NCI-H2081 treated with DMSO at 0.1 percent for 48 hours (cell line): Measurements from ENCODE around the gene OR6K2.
"Not testable (repeated sequence)": the region's sequence is repeated elsewhere in the genome, so short reads cannot be mapped to it uniquely, and the experiment has no call there.

Source experiments
- DNase-seq: peaks from one replicate; lab custom pipeline; 2025; lab: John Stamatoyannopoulos, UW

OR6K2 gene

GRCh38 chr1:158700552-158700951, at the start of gene OR6K2:
Gene OR6K2 (minus strand): TSS chr1:158700652. CDS start chr1:158700652, 0 bp downstream.
- no peak for DNase-seq

- no peak for DNase-seq
These were observed 35.4 kb upstream of the OR6K2 start for GRCh38 chr1:158735848-158736247.

- DNase-seq, result no peak
These were observed 32.1 kb upstream of the OR6K2 start for GRCh38 chr1:158732524-158732923.

GRCh38 chr1:158731707-158732106, 31.3 kb upstream of the OR6K2 start:
- DNase-seq, result no peak

- DNase-seq, result no peak
These were observed 30.0 kb upstream of the OR6K2 start for GRCh38 chr1:158730453-158730852.

GRCh38 chr1:158728510-158729225, 28.2 kb upstream of the OR6K2 start:
- DNase-seq, result no peak

- DNase-seq, result no peak
These were observed 24.0 kb upstream of the OR6K2 start for GRCh38 chr1:158724442-158724841.

- DNase-seq, result no peak
These were observed 20.2 kb upstream of the OR6K2 start, which contains the start of gene OR6K3 for GRCh38 chr1:158720620-158721019. Gene OR6K3 (minus strand): TSS chr1:158720720. CDS start chr1:158718115, 2,605 bp downstream.

GRCh38 chr1:158719664-158720063, 19.2 kb upstream of the OR6K2 start:
- DNase-seq, result no peak

- no peak for DNase-seq
These were observed 16.9 kb upstream of the OR6K2 start for GRCh38 chr1:158717344-158717743.

- DNase-seq, result no peak
These were observed 15.9 kb upstream of the OR6K2 start for GRCh38 chr1:158716335-158716734.

- no peak for DNase-seq
These were observed 14.3 kb upstream of the OR6K2 start for GRCh38 chr1:158714754-158715153.

- no peak for DNase-seq
These were observed 10.6 kb upstream of the OR6K2 start for GRCh38 chr1:158711098-158711497.

GRCh38 chr1:158706096-158706495, 5.6 kb upstream of the OR6K2 start:
- DNase-seq, result no peak

GRCh38 chr1:158694596-158694995, 5.9 kb downstream of the OR6K2 start:
- DNase-seq, result no peak

- DNase-seq, result no peak
These were observed 8.1 kb downstream of the OR6K2 start for GRCh38 chr1:158692356-158692755.

- DNase-seq, result no peak
These were observed 8.5 kb downstream of the OR6K2 start for GRCh38 chr1:158691907-158692306.

- DNase-seq, result not testable (repeated sequence)
These were observed 9.3 kb downstream of the OR6K2 start for GRCh38 chr1:158691149-158691548.

GRCh38 chr1:158689875-158690274, 10.6 kb downstream of the OR6K2 start:
- no peak for DNase-seq

- no peak for DNase-seq
These were observed 11.3 kb downstream of the OR6K2 start for GRCh38 chr1:158689110-158689509.

GRCh38 chr1:158688343-158688742, 12.1 kb downstream of the OR6K2 start:
- not testable (repeated sequence) for DNase-seq

- no peak for DNase-seq
These were observed 13.4 kb downstream of the OR6K2 start for GRCh38 chr1:158687037-158687436.

- DNase-seq, result no peak
These were observed 14.1 kb downstream of the OR6K2 start, which contains the start of gene SPTA1 for GRCh38 chr1:158686111-158687009. Gene SPTA1 (minus strand): TSS chr1:158686715. CDS start chr1:158686517, 198 bp downstream.
